GM23248 (cell line): ENCODE results near the gene TENM4. TPM values are rescaled to one million over a fixed set of nuclear protein-coding genes. Genes with fewer than 3 reads are reported as not detected.
"Not testable (repeated sequence)": the region's sequence is repeated elsewhere in the genome, so short reads cannot be mapped to it uniquely, and the experiment has no call there.

Experiments used
- DNase-seq: peaks from one replicate; pipeline ENCODE4 v3.0.0-alpha.2; 2015
- H2AFZ ChIP-seq: fragments of 200-600 bp; sonication (generic); 2 replicates; pipeline ENCODE4 v1.6.1; 2016; ENCODE audit warnings: antibody characterized with exemption
- H3F3A ChIP-seq: fragments of 200-600 bp; sonication (generic); 2 replicates; pipeline ENCODE4 v1.6.1; 2016; ENCODE audit warnings: mild to moderate bottlenecking, antibody characterized with exemption, mixed run types; ENCODE audit not compliant: insufficient read depth
- H3K27ac ChIP-seq: fragments of 200-600 bp; sonication (generic); 2 replicates; pipeline ENCODE4 v1.5.1; 2016; ENCODE audit warnings: mild to moderate bottlenecking
- H3K27me3 ChIP-seq: fragments of 200-600 bp; sonication (generic); replicated peaks from 2 replicates; pipeline ENCODE4 v1.6.1; 2016; ENCODE audit warnings: mild to moderate bottlenecking; ENCODE audit not compliant: insufficient read depth
- H3K36me3 ChIP-seq: fragments of 200-600 bp; sonication (generic); 2 replicates; pipeline ENCODE4 v1.6.1; 2016; ENCODE audit warnings: low read depth, mild to moderate bottlenecking
- H3K4me1 ChIP-seq: fragments of 200-600 bp; sonication (generic); 2 replicates; pipeline ENCODE4 v1.6.1; 2016; ENCODE audit warnings: mild to moderate bottlenecking; ENCODE audit not compliant: insufficient read depth
- H3K4me2 ChIP-seq: fragments of 200-600 bp; sonication (generic); one replicate; pipeline ENCODE4 v1.6.1; 2016; ENCODE audit warnings: mild to moderate bottlenecking; ENCODE audit not compliant: unreplicated experiment
- H3K4me3 ChIP-seq: fragments of 200-600 bp; sonication (generic); 2 replicates; pipeline ENCODE4 v1.5.1; 2016; ENCODE audit warnings: mild to moderate bottlenecking
- H3K79me2 ChIP-seq: fragments of 200-600 bp; sonication (generic); 2 replicates; pipeline ENCODE4 v1.6.1; 2016; ENCODE audit warnings: mild to moderate bottlenecking; ENCODE audit not compliant: insufficient read depth
- H3K9ac ChIP-seq: fragments of 200-600 bp; sonication (generic); 2 replicates; pipeline ENCODE4 v1.6.1; 2016; ENCODE audit warnings: mild to moderate bottlenecking
- H3K9me2 ChIP-seq: fragments of 200-600 bp; sonication (generic); 2 replicates; pipeline ENCODE4 v1.6.1; 2016; ENCODE audit warnings: mixed run types, mild to moderate bottlenecking, moderate library complexity; ENCODE audit not compliant: insufficient read depth
- H3K9me3 ChIP-seq: fragments of 200-600 bp; sonication (generic); one replicate; pipeline ENCODE4 v1.6.1; 2017; ENCODE audit warnings: low read depth
- H4K20me1 ChIP-seq: fragments of 200-600 bp; sonication (generic); 2 replicates; pipeline ENCODE4 v1.6.0; 2016; ENCODE audit not compliant: insufficient read depth
- EZH2 ChIP-seq: fragments of 200-600 bp; sonication (generic); IDR thresholded peaks from 2 replicates; pipeline ENCODE4 v1.6.1; 2018; ENCODE audit warnings: antibody characterized with exemption, mild to moderate bottlenecking; ENCODE audit not compliant: insufficient read depth, poor library complexity, severe bottlenecking
- EZH2phosphoT487 ChIP-seq: fragments of 200-600 bp; sonication (generic); IDR thresholded peaks from 2 replicates; pipeline ENCODE4 v1.6.1; 2018; ENCODE audit warnings: antibody characterized with exemption, moderate library complexity, mild to moderate bottlenecking, low read depth; ENCODE audit not compliant: insufficient read depth
- WGBS, 2 experiments: methylation state at CpG; one replicate each; pipeline ENCODE4 v1.1.6; 2015 to 2017; ENCODE audit warnings: low lambda C conversion rate in 2 of 2, low coverage in 1 of 2; ENCODE audit errors: missing lambda C conversion rate in 2 of 2; 5-methylcytosine and 5-hydroxymethylcytosine counted together
- in situ Hi-C: fragments of 300-500 bp; cut with MboI; formaldehyde crosslinking; loops from 2 replicates; pipeline ENCODE4 v1.15.0; 2020
- polyA plus RNA-seq: library from polyadenylated mRNA; unstranded; fragments of >200 nt; fragmentation: Nextera tagmentation; extraction: Ambion mirVana; gene quantifications from 2 replicates; pipeline ENCODE4 v1.2.1, GENCODE V29; 2016
- total RNA-seq: library from RNA; depleted of rRNA; stranded (reverse); fragments of >200 nt; shearing (Covaris generic); gene quantifications from 2 replicates; pipeline ENCODE4 v1.2.3, GENCODE V29; 2014

Gene TENM4
- total and polyA plus RNA-seq, 2 experiments from 2014 or later: 0.11 to 0.48 TPM

DNA sequence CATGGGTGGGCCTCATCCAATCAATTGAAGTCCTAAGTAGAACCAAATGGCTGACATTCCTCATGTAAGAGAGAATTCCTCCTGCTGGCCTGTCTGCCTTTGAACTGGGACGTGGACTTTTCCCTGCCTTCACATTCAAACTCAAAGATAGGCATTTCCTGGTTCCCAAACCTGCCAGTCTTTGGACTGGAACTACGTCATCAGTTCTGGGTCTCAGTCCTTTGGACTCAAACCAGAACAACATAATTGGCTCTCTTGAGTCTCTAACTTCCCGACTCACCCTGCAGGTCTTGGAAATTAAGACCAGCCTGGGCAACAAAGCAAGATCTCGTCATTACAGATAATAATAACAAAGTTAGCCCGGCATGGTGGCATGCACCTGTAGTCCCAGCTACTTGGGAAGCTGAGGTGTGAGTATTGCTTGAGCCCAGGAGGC is 827.4 kb downstream of the TENM4 start:
- no peaks in the 10 kb centered on the region for H3K4me1 ChIP-seq
- H3K79me2 ChIP-seq: no peaks in the 10 kb centered on the region
- H3K9me2 ChIP-seq: no peaks in the 10 kb centered on the region
- 14 to 17% methylated on average over 5 of the region's 5 CpGs for WGBS, 2 experiments
- no peaks in the 10 kb centered on the region for H4K20me1 ChIP-seq
- H3K36me3 ChIP-seq: no peaks in the 10 kb centered on the region
- in situ Hi-C loops: no loop called here
- no peak for TF ChIP-seq EZH2
- no peak for TF ChIP-seq EZH2phosphoT487
- H3F3A ChIP-seq: no peaks in the 10 kb centered on the region
- H3K4me3 ChIP-seq: no peak overlapping the region
- no peak overlapping the region for H2AFZ ChIP-seq
- no peak for DNase-seq
- no peak overlapping the region for H3K27ac ChIP-seq
- no peak overlapping the region for H3K9ac ChIP-seq
- H3K27me3 ChIP-seq: no peaks in the 10 kb centered on the region; the same call in 1 of the 2 replicates
- no peaks in the 10 kb centered on the region for H3K9me3 ChIP-seq
- H3K4me2 ChIP-seq: no peak overlapping the region

DNA sequence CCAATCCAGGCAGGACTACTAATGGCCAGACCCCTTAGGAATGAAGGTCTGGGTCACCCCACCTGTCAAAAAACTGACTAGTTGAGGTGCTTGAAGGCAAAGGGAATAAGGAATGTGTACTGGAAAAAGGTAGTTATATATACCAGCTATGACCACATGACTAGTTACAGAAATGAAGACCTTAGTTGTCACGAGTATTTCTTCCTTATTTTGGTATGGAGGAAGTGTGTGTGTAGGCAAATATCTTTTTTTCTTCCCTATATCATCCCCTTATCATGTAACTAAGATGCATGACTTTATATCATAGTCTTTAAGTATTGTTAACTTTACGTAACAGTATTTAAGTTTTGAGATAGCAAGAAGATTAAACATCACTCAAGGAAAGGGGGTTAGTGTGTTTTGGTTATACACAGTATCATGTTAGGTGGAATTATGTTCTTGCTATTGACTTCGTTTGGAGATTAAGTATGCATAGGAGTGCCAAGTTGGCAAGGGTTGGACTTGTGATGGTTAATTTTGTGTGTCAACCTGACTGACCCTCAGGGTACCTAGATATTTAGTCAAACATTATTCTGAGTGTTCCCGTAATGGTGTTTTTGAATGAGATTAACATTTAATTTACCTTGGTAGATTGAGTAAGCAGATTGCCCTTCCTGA is 828.0 kb downstream of the TENM4 start:
- Histone ChIP-seq H3K36me3 (no peaks in the 10 kb centered on the region), H4K20me1 (no peaks in the 10 kb centered on the region), H2AFZ (no peak overlapping the region), H3K4me2 (no peak overlapping the region), H3K9me2 (no peaks in the 10 kb centered on the region), H3K9me3 (no peaks in the 10 kb centered on the region), H3K27me3 (no peaks in the 10 kb centered on the region; the same call in 1 of the 2 replicates), H3K27ac (no peak overlapping the region), H3K9ac (no peak overlapping the region), H3F3A (no peaks in the 10 kb centered on the region), H3K4me3 (no peak overlapping the region), H3K4me1 (no peaks in the 10 kb centered on the region), H3K79me2 (no peaks in the 10 kb centered on the region)
- WGBS, 2 experiments: 23 to 28% methylated on average over 4 of the region's 4 CpGs
- TF ChIP-seq EZH2: no peak
- TF ChIP-seq EZH2phosphoT487: no peak
- DNase-seq: no peak
- in situ Hi-C loops: no loop called here

DNA sequence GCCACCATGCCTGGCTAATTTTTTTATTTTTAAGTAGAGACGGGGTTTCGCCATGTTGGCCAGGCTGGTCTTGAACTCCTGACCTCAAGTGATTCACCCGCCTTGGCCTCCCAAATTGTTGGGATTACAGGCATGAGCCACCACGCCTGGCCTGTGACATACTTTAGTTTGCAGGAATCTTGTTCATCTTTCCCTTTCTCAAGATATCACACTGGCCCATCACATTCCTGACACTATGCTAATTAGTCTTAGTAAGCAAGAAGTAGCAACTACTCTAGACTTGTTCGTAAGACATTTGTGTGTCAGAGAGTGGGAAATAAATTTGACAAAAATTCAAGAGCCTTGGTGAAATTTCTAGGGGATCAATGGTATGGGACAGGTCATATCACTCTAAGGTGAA is 831.5 kb downstream of the TENM4 start:
- H3K9me2 ChIP-seq, H3K79me2 ChIP-seq, H3F3A ChIP-seq, H3K9ac ChIP-seq, H3K4me1 ChIP-seq, H3K36me3 ChIP-seq, H3K9me3 ChIP-seq, H3K27me3 ChIP-seq, H3K4me2 ChIP-seq, H3K4me3 ChIP-seq, H4K20me1 ChIP-seq, H3K27ac ChIP-seq, H2AFZ ChIP-seq, in situ Hi-C loops, DNase-seq: not testable (repeated sequence)
- WGBS, 2 experiments: 63 to 70% methylated on average over 5 of the region's 5 CpGs

DNA sequence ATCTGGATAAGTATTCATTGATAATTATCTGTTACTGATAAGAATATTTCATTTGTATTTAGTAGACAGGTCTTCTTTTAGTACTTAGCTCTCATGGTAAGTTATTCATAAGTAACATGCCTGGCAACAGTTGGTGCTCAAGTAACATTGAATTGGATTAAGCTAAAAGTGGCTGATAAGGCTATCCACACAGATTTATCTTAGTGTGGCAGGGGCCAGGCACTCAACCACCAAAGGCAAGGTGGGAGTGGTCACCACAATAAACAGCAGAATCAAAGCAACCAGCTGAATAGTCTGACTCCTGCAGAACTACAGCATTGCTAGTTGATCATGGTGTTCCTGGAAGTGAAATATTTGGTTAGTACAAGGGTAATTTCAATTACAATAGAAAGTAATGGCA is 833.1 kb downstream of the TENM4 start:
- H3K9ac ChIP-seq: no peak overlapping the region
- no peak overlapping the region for H3K4me3 ChIP-seq
- H3K79me2 ChIP-seq: no peaks in the 10 kb centered on the region
- H3F3A ChIP-seq: no peaks in the 10 kb centered on the region
- TF ChIP-seq EZH2phosphoT487 (no peak), EZH2 (no peak)
- H4K20me1 ChIP-seq: no peaks in the 10 kb centered on the region
- H2AFZ ChIP-seq: no peak overlapping the region
- no peaks in the 10 kb centered on the region for H3K36me3 ChIP-seq
- H3K4me1 ChIP-seq: no peaks in the 10 kb centered on the region
- DNase-seq: no peak
- in situ Hi-C loops: no loop called here
- no peak overlapping the region for H3K4me2 ChIP-seq
- 0 out of 2 replicates have a peak, but pooled peaks cover 3% of the 10 kb centered on the region for H3K27me3 ChIP-seq
- H3K27ac ChIP-seq: no peak overlapping the region
- no peaks in the 10 kb centered on the region for H3K9me2 ChIP-seq
- no peaks in the 10 kb centered on the region for H3K9me3 ChIP-seq

DNA sequence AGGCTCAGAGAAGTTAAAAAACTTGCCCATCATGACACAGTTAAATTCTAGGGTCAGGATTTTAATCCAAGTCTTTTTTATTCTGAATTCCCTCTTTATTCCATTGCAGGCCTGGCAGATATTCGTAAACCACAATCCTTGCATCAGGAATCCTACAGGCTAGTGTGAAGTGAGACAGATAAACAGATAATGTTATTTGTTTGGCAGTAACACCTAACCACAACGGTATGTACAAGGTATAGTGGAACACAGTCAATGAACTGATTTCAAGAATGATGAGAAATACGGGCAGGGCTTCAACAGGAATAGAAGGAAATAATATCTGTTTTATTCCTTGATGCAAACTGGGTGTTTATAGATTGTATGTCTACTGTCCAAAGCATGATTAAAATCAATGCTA is 834.2 kb downstream of the TENM4 start:
- WGBS, 2 experiments: 23 to 30% methylated on average over 3 of the region's 3 CpGs
- Histone ChIP-seq H3K4me1 (no peaks in the 10 kb centered on the region), H3K4me2 (no peak overlapping the region), H3K9me3 (no peaks in the 10 kb centered on the region), H3K36me3 (no peaks in the 10 kb centered on the region), H3F3A (no peaks in the 10 kb centered on the region), H3K27ac (no peak overlapping the region), H3K79me2 (no peaks in the 10 kb centered on the region), H2AFZ (no peak overlapping the region), H3K9me2 (no peaks in the 10 kb centered on the region), H4K20me1 (no peaks in the 10 kb centered on the region), H3K9ac (no peak overlapping the region), H3K27me3 (peaks cover 9% of the 10 kb centered on the region; the same call in 1 of the 2 replicates), H3K4me3 (no peak overlapping the region)
- no peak for TF ChIP-seq EZH2phosphoT487
- TF ChIP-seq EZH2: no peak
- in situ Hi-C loops: no loop called here
- DNase-seq: no peak
